Large intestine (tissue), 3 donors: Measurements from ENCODE around the gene GPR35. TPM values are rescaled to one million over a fixed set of nuclear protein-coding genes. Genes with fewer than 3 reads are reported as not detected.
A peak's percentile ranks its signal among the peaks of the same experiment; 100 is the strongest.

Experiments used
- DNase-seq, 2 donors: peaks; one replicate each; pipeline versions ENCODE4 v3.0.0 to v3.0.0-alpha.2; 2013
- H3K27ac ChIP-seq: one replicate; pipeline ENCODE4 v1.5.1; 2013; ENCODE audit warnings: low read length
- H3K27me3 ChIP-seq: 2 replicates; pipeline ENCODE4 v1.6.1; 2013; ENCODE audit warnings: low read length; ENCODE audit not compliant: control insufficient read depth, insufficient read depth
- H3K36me3 ChIP-seq: 2 replicates; pipeline ENCODE4 v1.6.1; 2013; ENCODE audit warnings: low read length; ENCODE audit not compliant: control insufficient read depth, insufficient read depth
- H3K4me1 ChIP-seq: one replicate; pipeline ENCODE4 v1.6.1; 2013; ENCODE audit warnings: low read length; ENCODE audit not compliant: control insufficient read depth, insufficient read depth
- H3K4me3 ChIP-seq: one replicate; pipeline ENCODE4 v1.5.1; 2013; ENCODE audit warnings: low read length
- H3K9me3 ChIP-seq: one replicate; pipeline ENCODE4 v1.6.1; 2013; ENCODE audit warnings: mild to moderate bottlenecking, low read depth, low read length, moderate library complexity; ENCODE audit not compliant: control insufficient read depth
- whole genome bisulfite sequencing: methylation state at CpG from one replicate; pipeline ENCODE4 v1.1.5; 2013; ENCODE audit warnings: low lambda C conversion rate; ENCODE audit not compliant: insufficient coverage; 5-methylcytosine and 5-hydroxymethylcytosine counted together
- polyA plus RNA-seq: library from polyadenylated mRNA; unstranded; fragments of 120-200 nt; gene quantifications from one replicate; pipeline ENCODE4 v1.2.1, GENCODE V29; 2013

The GPR35 gene
- polyA plus RNA-seq, 1 donor = 118 TPM

- H3K36me3 ChIP-seq = no peaks in the 10 kb centered on the region
- H3K27me3 ChIP-seq = peaks cover 19% of the 10 kb centered on the region
- H3K4me1 ChIP-seq = no peaks in the 10 kb centered on the region
- no peak overlapping the region for H3K27ac ChIP-seq
- H3K4me3 ChIP-seq = no peak overlapping the region
- DNase-seq = no peak
- no peaks in the 10 kb centered on the region for H3K9me3 ChIP-seq
- WGBS = 93% methylated on average over 4 of the region's 18 CpGs
Observed at GRCh38 chr2:240639566-240639965, 14.3 kb downstream of the GPR35 start.

- peaks cover 22% of the 10 kb centered on the region for H3K27me3 ChIP-seq
- no peak overlapping the region for H3K4me3 ChIP-seq
- no peak overlapping the region for H3K27ac ChIP-seq
- no CpG with 5 or more reads among the region's 16 CpGs for WGBS
- H3K36me3 ChIP-seq = no peaks in the 10 kb centered on the region
- DNase-seq = peak in 1 of 2 donors; percentile 26
- H3K4me1 ChIP-seq = no peaks in the 10 kb centered on the region
- H3K9me3 ChIP-seq = no peaks in the 10 kb centered on the region
Observed at GRCh38 chr2:240640939-240641338, 15.7 kb downstream of the GPR35 start.

GRCh38 chr2:240642061-240642805 lies 17.0 kb downstream of the GPR35 start:
- Histone ChIP-seq H3K27ac (no peak overlapping the region), H3K27me3 (peaks cover 30% of the 10 kb centered on the region), H3K4me1 (no peaks in the 10 kb centered on the region), H3K9me3 (peaks cover 5% of the 10 kb centered on the region), H3K36me3 (no peaks in the 10 kb centered on the region), H3K4me3 (no peak overlapping the region)
- DNase-seq = no peak
- WGBS = no CpG with 5 or more reads among the region's 36 CpGs

GRCh38 chr2:240642806-240643092 lies 17.5 kb downstream of the GPR35 start:
- Histone ChIP-seq H3K36me3 (no peaks in the 10 kb centered on the region), H3K9me3 (peaks cover 5% of the 10 kb centered on the region), H3K4me3 (no peak overlapping the region), H3K27me3 (peaks cover 35% of the 10 kb centered on the region), H3K27ac (no peak overlapping the region), H3K4me1 (no peaks in the 10 kb centered on the region)
- no CpG with 5 or more reads among the region's 11 CpGs for WGBS
- no peak for DNase-seq

- no peak for DNase-seq
- H3K27me3 ChIP-seq = peaks cover 37% of the 10 kb centered on the region
- no peak overlapping the region for H3K27ac ChIP-seq
- H3K4me1 ChIP-seq = no peaks in the 10 kb centered on the region
- no peak overlapping the region for H3K4me3 ChIP-seq
- no peaks in the 10 kb centered on the region for H3K36me3 ChIP-seq
- WGBS = no CpG with 5 or more reads among the region's 13 CpGs
- peaks cover 5% of the 10 kb centered on the region for H3K9me3 ChIP-seq
Observed at GRCh38 chr2:240643093-240643810, 18.0 kb downstream of the GPR35 start.

- WGBS = no CpG with 5 or more reads among the region's 15 CpGs
- no peaks in the 10 kb centered on the region for H3K4me1 ChIP-seq
- peaks cover 5% of the 10 kb centered on the region for H3K9me3 ChIP-seq
- H3K27ac ChIP-seq = no peak overlapping the region
- peaks cover 38% of the 10 kb centered on the region for H3K27me3 ChIP-seq
- H3K36me3 ChIP-seq = no peaks in the 10 kb centered on the region
- no peak overlapping the region for H3K4me3 ChIP-seq
- DNase-seq = no peak
Observed at GRCh38 chr2:240643811-240644150, 18.5 kb downstream of the GPR35 start.

- 0% methylated on average over 1 of the region's 14 CpGs for WGBS
- H3K4me3 ChIP-seq = no peak overlapping the region
- DNase-seq = no peak
- H3K27me3 ChIP-seq = peaks cover 42% of the 10 kb centered on the region
- H3K9me3 ChIP-seq = peaks cover 5% of the 10 kb centered on the region
- no peaks in the 10 kb centered on the region for H3K4me1 ChIP-seq
- H3K36me3 ChIP-seq = no peaks in the 10 kb centered on the region
- H3K27ac ChIP-seq = no peak overlapping the region
Observed at GRCh38 chr2:240644171-240644651, 18.9 kb downstream of the GPR35 start.

- no peak for DNase-seq
- Histone ChIP-seq H3K27ac (no peak overlapping the region), H3K4me3 (no peak overlapping the region), H3K9me3 (peaks cover 5% of the 10 kb centered on the region), H3K36me3 (no peaks in the 10 kb centered on the region), H3K4me1 (no peaks in the 10 kb centered on the region), H3K27me3 (peaks cover 42% of the 10 kb centered on the region)
- WGBS = no CpG with 5 or more reads among the region's 8 CpGs
Observed at GRCh38 chr2:240644859-240645301, 19.6 kb downstream of the GPR35 start.

GRCh38 chr2:240645346-240645745 lies 20.1 kb downstream of the GPR35 start:
- WGBS = no CpG with 5 or more reads among the region's 10 CpGs
- peaks cover 5% of the 10 kb centered on the region for H3K9me3 ChIP-seq
- peaks cover 46% of the 10 kb centered on the region for H3K27me3 ChIP-seq
- H3K27ac ChIP-seq = no peak overlapping the region
- no peaks in the 10 kb centered on the region for H3K36me3 ChIP-seq
- no peaks in the 10 kb centered on the region for H3K4me1 ChIP-seq
- H3K4me3 ChIP-seq = no peak overlapping the region
- no peak for DNase-seq

- Histone ChIP-seq H3K27ac (no peak overlapping the region), H3K4me1 (no peaks in the 10 kb centered on the region), H3K9me3 (peaks cover 7% of the 10 kb centered on the region), H3K4me3 (no peak overlapping the region), H3K27me3 (peaks cover 50% of the 10 kb centered on the region), H3K36me3 (no peaks in the 10 kb centered on the region)
- no peak for DNase-seq
- no CpG with 5 or more reads among the region's 10 CpGs for WGBS
Observed at GRCh38 chr2:240645801-240646175, 20.5 kb downstream of the GPR35 start.
